Stimulated activated CD8-positive, alpha-beta memory T cell treated with anti-CD3 and anti-CD28 coated beads, Interleukin-7, amount 100 ng/mL, for 24 hours (primary cell): ENCODE data around the gene LGI4.
"Not testable (repeated sequence)": the region's sequence is repeated elsewhere in the genome, so short reads cannot be mapped to it uniquely, and the experiment has no call there.

Experiments
- DNase-seq: peaks from one replicate; pipeline ENCODE4 v3.0.0-alpha.2; 2020; ENCODE audit warnings: low read depth

LGI4 gene

GRCh38 chr19:35141837-35142605 lies 7.2 kb upstream of the LGI4 start:
- DNase-seq: no peak

GRCh38 chr19:35140962-35141836 lies 6.3 kb upstream of the LGI4 start:
- peak; percentile 96 for DNase-seq

- DNase-seq: no peak
Observed at GRCh38 chr19:35140207-35140961, 5.5 kb upstream of the LGI4 start.

- DNase-seq: no peak
Observed at GRCh38 chr19:35138305-35138892, 3.5 kb upstream of the LGI4 start, which contains the start of gene FXYD1. Gene FXYD1, plus strand, starts transcription at chr19:35138824. Its CDS starts 1,256 bp downstream, at chr19:35140080.

- DNase-seq: no peak
Observed at GRCh38 chr19:35136977-35137702, 2.3 kb upstream of the LGI4 start.

- DNase-seq: no peak
Observed at GRCh38 chr19:35136231-35136630, 1.4 kb upstream of the LGI4 start.

- no peak for DNase-seq
Observed at GRCh38 chr19:35135389-35135909, 590 bp upstream of the LGI4 start.

GRCh38 chr19:35133826-35134225 lies 1.0 kb downstream of the LGI4 start:
- DNase-seq: no peak

- no peak for DNase-seq
Observed at GRCh38 chr19:35132254-35132653, 2.6 kb downstream of the LGI4 start.

- no peak for DNase-seq
Observed at GRCh38 chr19:35130761-35131720, 3.8 kb downstream of the LGI4 start.

- not testable (repeated sequence) for DNase-seq
Observed at GRCh38 chr19:35129724-35130274, 5.1 kb downstream of the LGI4 start.

- no peak for DNase-seq
Observed at GRCh38 chr19:35128398-35129057, 6.3 kb downstream of the LGI4 start.

GRCh38 chr19:35127871-35128270 lies 7.0 kb downstream of the LGI4 start:
- DNase-seq: no peak

GRCh38 chr19:35126624-35126959 lies 8.3 kb downstream of the LGI4 start:
- DNase-seq: no peak

- no peak for DNase-seq
Observed at GRCh38 chr19:35125749-35126623, 8.9 kb downstream of the LGI4 start.

- no peak for DNase-seq
Observed at GRCh38 chr19:35125270-35125717, 9.6 kb downstream of the LGI4 start.

GRCh38 chr19:35124098-35125060 lies 10.5 kb downstream of the LGI4 start:
- peak; percentile 67 for DNase-seq
